H54 (cell line): ENCODE results near the gene GATA3.

Experiments used
- DNase-seq: peaks from one replicate; pipeline ENCODE4 v3.0.0; 2011; ENCODE audit warnings: low spot score, mixed read lengths; ENCODE audit not compliant: insufficient read length
- FAIRE-seq: peaks from 3 replicates; lab custom pipeline; 2011; peaks lifted over from hg19 to GRCh38; lab: Jason Lieb, UNC
- POLR2A ChIP-seq: IDR thresholded peaks from 2 replicates; pipeline ENCODE4 v1.6.1; 2011; ENCODE audit warnings: low read depth, mild to moderate bottlenecking, low read length

GATA3 gene

DNA sequence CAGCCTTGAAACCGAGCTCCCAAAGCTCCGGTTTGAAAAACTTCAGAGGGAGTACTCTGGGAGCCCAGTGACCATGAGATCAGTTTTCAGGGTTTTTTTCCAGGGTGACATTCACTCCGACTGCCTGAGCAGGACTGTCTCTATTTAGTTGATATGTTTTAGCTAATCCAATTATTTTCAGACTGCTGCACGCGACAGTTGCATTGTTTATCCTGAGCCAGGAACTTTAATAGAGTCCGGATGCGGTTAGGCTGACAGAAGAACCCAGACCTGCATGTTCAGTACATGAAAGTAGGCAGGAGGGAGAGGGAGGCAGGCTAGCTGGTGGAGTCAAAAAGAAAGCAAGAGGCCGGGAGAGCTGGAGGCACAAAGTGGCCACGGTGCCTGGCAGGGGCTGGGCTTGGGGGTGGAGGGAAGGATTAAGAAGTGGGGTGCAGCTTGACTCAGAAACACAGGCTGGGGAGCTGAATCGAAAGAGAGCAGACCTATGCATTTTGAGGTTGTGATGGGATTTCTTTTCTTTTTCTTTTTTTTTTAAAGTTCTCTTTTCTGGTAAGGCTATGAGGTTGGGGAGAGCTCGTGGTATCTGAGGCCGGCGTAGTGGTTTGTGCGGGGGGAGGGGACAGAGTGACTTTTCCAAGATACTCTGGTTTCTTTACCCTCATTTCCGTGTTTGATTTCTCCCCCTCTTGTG lies 5.7 kb downstream of the GATA3 start:
- TF ChIP-seq POLR2A, result no peak
- FAIRE-seq, result no peak
- no peak for DNase-seq

DNA sequence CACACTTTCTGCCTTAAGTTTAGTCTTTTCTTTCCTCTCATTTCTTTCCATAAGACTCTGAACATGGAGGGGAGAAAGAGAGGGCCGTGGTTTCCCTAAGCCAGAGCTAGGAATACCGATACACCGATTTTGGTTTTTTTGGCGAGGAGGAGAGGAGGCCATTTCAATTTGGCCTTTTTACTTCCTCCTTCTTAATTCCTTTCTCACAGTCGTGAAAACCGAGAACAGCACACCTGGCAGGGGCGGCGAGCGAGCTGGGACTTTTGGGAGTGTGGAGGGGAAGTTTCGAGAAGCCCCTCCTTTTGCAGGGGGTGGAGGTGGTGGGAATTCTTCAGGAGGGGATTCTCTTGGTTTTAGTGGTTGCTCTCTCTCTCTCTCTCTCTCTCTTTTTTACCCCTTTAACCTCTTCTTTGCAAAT lies 6.2 kb downstream of the GATA3 start:
- no peak for TF ChIP-seq POLR2A
- FAIRE-seq (no peak), DNase-seq (no peak)

DNA sequence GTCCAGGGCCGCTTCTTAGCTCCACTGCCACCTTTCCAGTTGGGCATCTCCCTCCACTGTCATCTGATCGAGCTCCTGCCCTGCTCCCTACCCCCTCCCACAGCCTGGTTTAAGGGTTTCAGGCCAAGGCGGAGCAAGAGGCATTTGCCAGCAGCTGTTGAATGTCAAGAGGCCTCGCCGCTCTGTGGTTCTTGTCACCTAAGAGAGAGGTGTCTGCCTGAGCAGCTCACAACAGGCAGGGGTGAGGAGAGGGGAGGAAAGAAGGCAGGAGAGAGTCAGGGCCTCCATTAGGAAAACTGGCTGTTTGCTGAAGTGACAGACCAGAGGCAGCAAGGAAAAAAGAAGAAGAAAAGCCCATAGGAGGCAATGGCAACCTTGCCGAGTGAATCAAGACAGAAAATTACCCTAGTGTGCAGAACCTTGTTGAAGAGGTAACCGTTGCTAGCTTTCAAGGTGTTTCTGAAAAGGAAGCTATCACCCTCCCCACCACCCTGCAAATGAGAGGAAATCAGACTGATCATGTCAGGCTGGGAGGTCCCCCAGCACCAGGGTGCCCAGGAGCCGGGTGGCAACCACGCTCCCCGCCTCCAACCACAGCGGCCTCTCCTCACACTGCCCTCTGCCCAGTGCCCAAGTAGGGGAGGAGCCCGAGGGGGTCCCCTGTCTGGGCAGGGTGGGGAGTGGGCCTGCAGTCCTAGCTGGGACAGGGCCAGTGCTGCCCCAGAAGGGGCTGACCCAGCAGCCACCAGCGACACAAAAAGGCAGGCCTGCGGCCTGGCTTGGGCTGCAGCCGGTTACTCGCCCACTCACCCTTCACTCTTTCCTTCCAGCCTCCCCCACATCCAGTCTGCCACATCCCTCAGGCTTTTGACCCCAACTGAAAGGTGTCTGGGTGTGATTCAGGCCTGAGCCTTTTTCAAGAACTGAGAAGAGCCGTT lies 7.1 kb downstream of the GATA3 start:
- DNase-seq (no peak), FAIRE-seq (no peak)
- no peak for TF ChIP-seq POLR2A

DNA sequence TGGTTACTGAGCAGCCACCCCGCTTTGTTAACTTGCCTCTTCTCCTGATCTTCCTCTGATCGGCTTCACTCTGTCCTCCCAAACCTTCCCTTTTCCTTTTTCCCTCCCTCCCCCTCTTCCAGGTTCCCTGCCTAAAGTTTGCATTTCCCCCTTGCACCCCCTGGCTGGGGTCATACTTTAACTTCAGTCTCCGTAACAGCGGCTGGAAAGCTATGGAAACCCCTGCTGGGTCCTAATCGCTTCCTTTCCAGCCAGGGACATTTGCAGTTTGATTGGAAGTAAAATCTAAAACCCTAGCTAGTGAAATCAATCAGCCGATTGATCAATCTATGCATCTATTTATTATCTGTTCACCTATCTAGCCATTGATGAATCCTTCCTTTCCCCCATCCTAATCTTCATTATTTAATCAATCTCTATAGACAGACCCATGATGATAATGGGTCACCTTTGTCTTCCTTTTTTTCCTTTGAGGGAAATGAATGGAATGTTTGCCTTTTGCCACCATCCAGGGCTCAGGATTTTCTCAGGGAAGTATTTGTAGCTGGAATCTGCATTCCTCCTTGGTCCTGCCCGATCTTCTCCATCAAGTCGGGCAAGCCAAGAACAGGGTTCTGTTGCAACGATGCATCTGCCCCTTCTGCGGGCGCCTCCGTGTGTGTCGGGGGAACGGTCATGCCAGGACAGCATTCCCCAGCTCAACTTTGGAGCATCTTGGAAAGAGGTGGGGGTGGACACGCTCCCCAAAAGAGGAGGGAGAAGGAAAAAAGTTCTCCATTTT lies 8.8 kb downstream of the GATA3 start:
- no peak for DNase-seq
- FAIRE-seq, result no peak
- TF ChIP-seq POLR2A, result no peak

DNA sequence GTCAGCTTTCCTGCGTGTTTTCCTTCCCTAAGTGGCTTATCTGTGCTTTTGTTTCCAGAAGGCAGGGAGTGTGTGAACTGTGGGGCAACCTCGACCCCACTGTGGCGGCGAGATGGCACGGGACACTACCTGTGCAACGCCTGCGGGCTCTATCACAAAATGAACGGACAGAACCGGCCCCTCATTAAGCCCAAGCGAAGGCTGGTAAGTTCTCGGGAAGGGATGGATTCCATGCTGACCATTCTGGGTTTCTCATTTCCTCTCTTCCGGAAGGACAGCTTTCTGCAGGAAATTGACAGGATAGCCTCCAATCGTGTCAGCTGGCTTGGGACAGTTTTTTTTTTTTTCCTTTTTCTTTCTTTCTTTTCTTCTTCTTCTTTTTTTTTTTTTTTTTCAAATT lies 9.4 kb downstream of the GATA3 start:
- no peak for TF ChIP-seq POLR2A
- no peak for FAIRE-seq
- no peak for DNase-seq

DNA sequence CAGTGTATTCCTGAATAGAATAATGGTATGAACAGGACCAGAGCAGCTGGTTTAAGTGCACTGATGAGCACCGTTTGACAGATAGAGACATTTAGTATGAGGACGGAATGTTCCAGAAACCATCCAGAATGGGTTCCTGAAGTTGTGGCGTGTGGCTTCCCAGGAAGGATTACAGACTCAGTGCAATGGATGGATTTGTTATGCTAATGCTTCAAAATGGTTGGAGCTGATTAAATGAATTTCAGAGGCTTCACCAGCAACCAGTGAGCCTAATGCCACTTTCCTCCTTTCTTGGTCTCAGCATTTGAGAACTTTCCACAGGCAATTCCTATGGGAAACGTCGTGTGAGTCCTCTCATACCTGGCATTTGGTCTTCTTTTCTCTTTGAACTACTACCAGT lies 9.9 kb downstream of the GATA3 start:
- DNase-seq (no peak), FAIRE-seq (no peak)
- no peak for TF ChIP-seq POLR2A

DNA sequence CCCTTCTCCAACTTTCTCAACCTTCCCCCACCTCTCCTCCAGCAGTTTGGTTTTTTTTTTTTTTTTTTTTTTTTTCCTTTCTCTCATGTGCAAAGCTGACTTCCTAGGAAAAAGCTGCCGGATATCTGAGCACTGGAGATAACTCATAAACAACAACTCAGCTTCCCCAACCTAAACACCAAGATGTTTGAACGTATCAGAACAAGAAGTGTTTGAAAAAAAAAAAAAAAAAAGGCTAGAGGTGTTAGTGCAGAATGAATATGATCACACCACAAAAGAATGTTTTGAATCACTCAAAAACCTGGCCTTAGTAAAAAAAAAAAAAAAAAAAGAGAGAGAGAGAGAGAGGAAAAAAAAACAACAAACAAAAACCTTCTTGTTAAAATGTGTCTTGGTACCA lies 11.2 kb downstream of the GATA3 start:
- FAIRE-seq (no peak), DNase-seq (no peak)
- no peak for TF ChIP-seq POLR2A

DNA sequence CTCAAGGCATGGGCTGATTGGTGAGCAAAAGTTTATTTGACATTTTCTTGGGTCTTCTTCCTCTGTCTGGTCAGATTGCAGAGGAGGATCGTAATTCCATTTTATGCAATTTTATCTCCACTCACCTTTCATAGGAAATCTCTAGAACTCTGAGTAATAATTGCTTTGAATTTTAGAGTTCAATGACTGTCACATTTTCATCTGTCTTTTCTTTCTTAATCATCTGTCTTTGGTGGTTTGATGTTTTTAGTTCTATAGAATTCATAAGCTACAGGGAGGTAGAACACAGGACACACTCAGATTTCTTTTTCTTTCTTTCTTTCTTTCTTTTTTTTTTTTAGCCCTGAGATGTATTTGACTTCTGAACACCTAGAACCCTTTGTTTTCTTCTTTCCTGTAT lies 11.6 kb downstream of the GATA3 start:
- TF ChIP-seq POLR2A, result no peak
- FAIRE-seq (no peak), DNase-seq (no peak)

DNA sequence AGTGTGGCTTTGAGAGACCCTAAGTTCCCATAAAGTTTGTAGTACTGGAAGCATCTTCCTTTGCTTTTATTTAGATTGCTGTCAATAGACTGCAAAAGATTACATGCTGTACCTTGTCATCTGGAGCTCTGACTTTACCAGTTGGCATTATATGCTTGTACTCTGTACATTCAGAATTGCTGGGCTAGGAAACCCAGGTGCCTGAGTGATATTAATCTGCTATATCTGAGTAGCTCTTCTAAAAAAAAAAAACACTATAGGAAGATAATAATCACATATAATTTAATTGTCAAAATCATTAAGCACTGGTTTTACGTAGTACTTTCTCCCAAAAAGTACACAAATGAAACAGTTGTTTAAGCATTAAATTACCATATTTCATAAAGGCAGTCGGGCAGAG lies 12.3 kb downstream of the GATA3 start:
- no peak for TF ChIP-seq POLR2A
- DNase-seq (no peak), FAIRE-seq (no peak)

DNA sequence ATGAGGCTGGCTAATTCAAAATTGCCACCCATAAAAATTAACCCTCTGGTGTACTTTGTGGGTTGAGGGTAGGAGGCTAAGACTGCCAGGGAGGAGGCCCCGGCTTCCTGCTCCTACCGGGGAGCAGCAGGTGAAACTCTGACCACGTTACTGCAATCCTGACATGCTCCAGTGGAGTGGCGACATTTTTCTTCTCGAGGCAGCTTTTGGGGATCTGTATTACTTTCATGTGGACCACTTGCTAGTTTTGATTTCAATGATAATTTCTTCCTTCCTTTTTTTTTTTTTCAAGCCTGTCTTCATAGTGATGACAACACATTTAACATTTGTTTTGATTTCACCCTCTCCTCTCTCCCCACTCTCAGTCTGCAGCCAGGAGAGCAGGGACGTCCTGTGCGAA lies 14.6 kb downstream of the GATA3 start:
- TF ChIP-seq POLR2A, result no peak
- no peak for DNase-seq
- no peak for FAIRE-seq

DNA sequence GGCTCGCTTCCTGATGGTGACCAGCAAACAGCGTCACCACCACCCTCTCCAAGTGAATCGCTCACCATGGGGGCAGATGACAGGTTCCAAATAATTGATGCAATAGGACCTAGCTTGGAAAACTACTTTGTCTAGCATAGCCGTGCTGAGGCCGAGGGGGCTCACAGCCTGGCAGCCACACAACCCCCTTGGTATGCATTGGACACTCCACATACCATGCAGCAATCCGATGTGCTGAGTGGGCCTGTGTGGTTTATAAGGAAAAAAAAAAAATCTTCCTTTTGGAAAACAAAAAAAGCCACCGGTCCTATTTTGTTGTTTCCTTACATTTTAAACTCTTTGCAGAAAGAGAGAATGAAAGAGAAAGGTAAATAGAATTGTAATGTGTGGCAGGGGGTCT lies 15.1 kb downstream of the GATA3 start:
- FAIRE-seq, result no peak
- DNase-seq, result no peak
- no peak for TF ChIP-seq POLR2A

DNA sequence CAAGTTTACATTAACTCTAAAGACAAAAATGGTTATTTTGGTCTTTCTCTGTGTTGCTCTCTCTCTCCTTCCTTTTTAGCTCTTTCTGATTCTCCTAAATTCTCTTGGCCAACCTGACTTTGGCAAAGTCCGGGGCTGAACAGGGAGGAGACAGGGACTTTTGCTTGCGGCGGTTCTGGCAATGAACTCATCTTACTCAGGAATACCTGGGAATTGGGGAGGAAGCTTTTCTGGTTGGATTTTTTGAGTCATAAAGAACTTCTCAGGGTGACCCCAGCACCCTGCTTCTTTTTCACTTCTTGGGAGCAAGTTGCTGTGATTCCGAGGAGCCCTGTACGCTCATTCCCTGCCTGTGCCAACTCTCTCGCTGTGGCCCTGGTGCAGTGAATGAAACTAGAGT lies 16.0 kb downstream of the GATA3 start:
- no peak for TF ChIP-seq POLR2A
- no peak for DNase-seq
- no peak for FAIRE-seq

DNA sequence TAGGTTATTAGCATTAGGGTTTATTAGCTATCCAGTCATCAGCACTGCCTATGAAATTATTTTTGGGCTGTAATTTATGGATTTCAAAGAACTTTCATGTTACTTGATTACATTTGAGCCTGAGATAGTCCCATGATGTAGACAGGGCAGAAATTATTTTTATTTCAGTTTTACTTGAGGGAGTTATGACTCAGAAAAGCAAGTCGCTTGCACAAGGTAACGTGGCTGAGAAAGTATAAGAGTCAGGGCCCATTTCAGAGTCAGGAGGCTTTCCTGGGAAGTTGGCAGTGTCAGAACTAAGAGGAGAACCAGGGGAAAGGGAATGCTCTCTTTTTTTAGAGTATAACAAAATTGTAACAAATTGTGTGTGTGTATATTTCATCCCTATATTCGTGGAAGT lies 16.5 kb downstream of the GATA3 start:
- no peak for FAIRE-seq
- TF ChIP-seq POLR2A, result no peak
- no peak for DNase-seq

DNA sequence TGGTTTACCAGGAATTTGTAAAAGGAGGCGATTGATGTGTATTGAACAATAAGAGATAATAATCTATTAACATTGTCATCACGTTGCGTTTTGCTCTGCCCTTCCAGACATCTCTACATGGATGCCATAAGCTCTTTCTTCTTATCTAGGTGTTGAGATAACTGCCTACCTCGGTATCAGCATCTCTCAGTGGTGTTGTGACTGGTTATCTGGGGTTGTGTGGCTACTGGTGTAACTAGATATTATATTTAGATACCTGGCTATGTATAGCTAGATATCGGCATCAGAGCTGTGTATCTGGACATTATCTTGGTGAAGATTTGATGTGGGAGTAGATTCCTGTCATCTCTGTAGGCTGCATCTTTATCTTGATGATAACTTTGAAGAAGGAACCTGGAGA lies 17.2 kb downstream of the GATA3 start:
- no peak for DNase-seq
- no peak for TF ChIP-seq POLR2A
- FAIRE-seq, result no peak
